ENCODE results near the gene ALS2CL. TPM values are rescaled to one million over a fixed set of nuclear protein-coding genes. Genes with fewer than 3 reads are reported as not detected.

ALS2CL gene
- total and polyA plus RNA-seq, 2 experiments from 2014 or later = 3.4 to 11.8 TPM

DNA sequence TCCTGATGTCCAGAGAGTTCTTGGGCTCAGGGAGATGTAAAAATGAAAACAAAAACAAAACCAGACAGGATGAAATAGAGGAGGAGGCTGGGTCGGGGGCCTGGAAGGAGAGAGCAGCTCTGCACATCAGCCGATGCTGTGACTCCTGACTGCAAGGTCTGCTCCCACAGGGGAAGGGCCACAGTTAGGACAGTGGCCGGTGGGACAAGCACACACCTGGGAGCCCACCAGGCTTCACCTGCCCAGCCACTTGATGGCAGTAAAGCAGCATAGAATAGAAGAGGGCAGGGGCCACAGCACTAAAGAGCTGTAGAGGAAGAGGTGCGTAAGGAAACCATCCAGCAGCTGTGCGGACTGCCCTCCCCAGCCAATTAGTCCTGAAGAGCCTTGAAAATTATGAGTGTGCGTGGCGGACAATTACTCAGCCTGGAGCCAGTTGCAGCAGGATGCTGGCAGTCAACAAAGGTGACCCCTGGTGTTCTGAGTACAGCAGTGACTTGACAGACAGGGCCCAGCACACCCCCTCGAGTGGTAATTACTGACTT lies 29.8 kb downstream of the ALS2CL start:
- ATAC-seq = peak; percentile 57
- no peak for TF ChIP-seq ZNF331 (CRISPR knock-in tag; IDR thresholded peaks at IDR 0.05; ENCODE audit: low read depth)
- TF ChIP-seq, protein P1, sequence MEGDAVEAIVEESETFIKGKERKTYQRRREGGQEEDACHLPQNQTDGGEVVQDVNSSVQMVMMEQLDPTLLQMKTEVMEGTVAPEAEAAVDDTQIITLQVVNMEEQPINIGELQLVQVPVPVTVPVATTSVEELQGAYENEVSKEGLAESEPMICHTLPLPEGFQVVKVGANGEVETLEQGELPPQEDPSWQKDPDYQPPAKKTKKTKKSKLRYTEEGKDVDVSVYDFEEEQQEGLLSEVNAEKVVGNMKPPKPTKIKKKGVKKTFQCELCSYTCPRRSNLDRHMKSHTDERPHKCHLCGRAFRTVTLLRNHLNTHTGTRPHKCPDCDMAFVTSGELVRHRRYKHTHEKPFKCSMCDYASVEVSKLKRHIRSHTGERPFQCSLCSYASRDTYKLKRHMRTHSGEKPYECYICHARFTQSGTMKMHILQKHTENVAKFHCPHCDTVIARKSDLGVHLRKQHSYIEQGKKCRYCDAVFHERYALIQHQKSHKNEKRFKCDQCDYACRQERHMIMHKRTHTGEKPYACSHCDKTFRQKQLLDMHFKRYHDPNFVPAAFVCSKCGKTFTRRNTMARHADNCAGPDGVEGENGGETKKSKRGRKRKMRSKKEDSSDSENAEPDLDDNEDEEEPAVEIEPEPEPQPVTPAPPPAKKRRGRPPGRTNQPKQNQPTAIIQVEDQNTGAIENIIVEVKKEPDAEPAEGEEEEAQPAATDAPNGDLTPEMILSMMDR (conservative IDR thresholded peaks at IDR 0.05; ENCODE audit: low read depth in 2 of 2) = peak; percentile 53 to 79
- TF ChIP-seq EZH2 (IDR thresholded peaks at IDR 0.05; ENCODE audit: low read depth, unreplicated experiment) = no peak
- no peak for TF ChIP-seq EZH2phosphoT487 (IDR thresholded peaks at IDR 0.05; ENCODE audit: unreplicated experiment)
- H3K4me1 ChIP-seq (ENCODE audit: insufficient read depth) = peaks cover 34% of the 10 kb centered on the region
- no peaks in the 10 kb centered on the region for H3K36me3 ChIP-seq (ENCODE audit: insufficient read depth)
- Mint-ChIP-seq H3K27ac (no peak overlapping the region), H3K4me1 (peaks cover 51% of the 10 kb centered on the region), H3K4me3 (no peak overlapping the region; the same call in 2 of the 3 replicates), H3K36me3 (ENCODE audit: low read depth) (no peaks in the 10 kb centered on the region), H3K9me3 (no peaks in the 10 kb centered on the region), H3K27me3 (ENCODE audit: insufficient read depth, low read depth, poor library complexity) (peaks cover 36% of the 10 kb centered on the region)
- H4K20me1 ChIP-seq (replicated peaks; ENCODE audit: insufficient read depth) = no peaks in the 10 kb centered on the region
- 0 out of 2 replicates have a peak, but pooled peaks cover 6% of the 10 kb centered on the region for H3F3A ChIP-seq (replicated peaks; ENCODE audit: low read depth)
- H3K9me2 ChIP-seq (ENCODE audit: insufficient read depth) = no peaks in the 10 kb centered on the region
- no peaks in the 10 kb centered on the region for H3K27me3 ChIP-seq (ENCODE audit: insufficient read depth)
- H3K4me2 ChIP-seq = no peak overlapping the region
- no peaks in the 10 kb centered on the region for H3K79me2 ChIP-seq (replicated peaks; ENCODE audit: insufficient read depth)
- peak; percentile 56 for DNase-seq (ENCODE audit: low spot score)
- H2AFZ ChIP-seq = no peak overlapping the region
- H3K27ac ChIP-seq (ENCODE audit: low read depth) = no peak overlapping the region
- H3K4me3 ChIP-seq = no peak overlapping the region

GRCh38 chr3:46662771-46663551 lies 30.5 kb downstream of the ALS2CL start:
- DNase-seq (ENCODE audit: low spot score) (no peak), ATAC-seq (no peak)
- Histone ChIP-seq H3K79me2 (replicated peaks; ENCODE audit: insufficient read depth) (no peaks in the 10 kb centered on the region), H3K27me3 (ENCODE audit: insufficient read depth) (no peaks in the 10 kb centered on the region), H3K4me3 (no peak overlapping the region), H3K27ac (ENCODE audit: low read depth) (no peak overlapping the region), H3K4me2 (no peak overlapping the region), H3F3A (replicated peaks; ENCODE audit: low read depth) (0 out of 2 replicates have a peak, but pooled peaks cover 6% of the 10 kb centered on the region), H3K9me2 (ENCODE audit: insufficient read depth) (no peaks in the 10 kb centered on the region), H2AFZ (peak overlapping the region; percentile 32; the same call in 1 of the 2 replicates), H3K36me3 (ENCODE audit: insufficient read depth) (no peaks in the 10 kb centered on the region), H4K20me1 (replicated peaks; ENCODE audit: insufficient read depth) (no peaks in the 10 kb centered on the region), H3K4me1 (ENCODE audit: insufficient read depth) (peaks cover 34% of the 10 kb centered on the region)
- peaks cover 51% of the 10 kb centered on the region for H3K4me1 Mint-ChIP-seq
- H3K4me3 Mint-ChIP-seq = no peak overlapping the region; the same call in 2 of the 3 replicates
- no peaks in the 10 kb centered on the region; the same call in 2 of the 3 replicates for H3K9me3 Mint-ChIP-seq
- no peaks in the 10 kb centered on the region for H3K36me3 Mint-ChIP-seq (ENCODE audit: low read depth)
- peaks cover 36% of the 10 kb centered on the region for H3K27me3 Mint-ChIP-seq (ENCODE audit: insufficient read depth, low read depth, poor library complexity)
- no peak overlapping the region for H3K27ac Mint-ChIP-seq
- no peak for TF ChIP-seq JUNB (IDR thresholded peaks at IDR 0.05; ENCODE audit: unreplicated experiment)
- no peak for TF ChIP-seq POLR2AphosphoS5 (IDR thresholded peaks at IDR 0.05; ENCODE audit: low read depth)
- TF ChIP-seq, protein P2, sequence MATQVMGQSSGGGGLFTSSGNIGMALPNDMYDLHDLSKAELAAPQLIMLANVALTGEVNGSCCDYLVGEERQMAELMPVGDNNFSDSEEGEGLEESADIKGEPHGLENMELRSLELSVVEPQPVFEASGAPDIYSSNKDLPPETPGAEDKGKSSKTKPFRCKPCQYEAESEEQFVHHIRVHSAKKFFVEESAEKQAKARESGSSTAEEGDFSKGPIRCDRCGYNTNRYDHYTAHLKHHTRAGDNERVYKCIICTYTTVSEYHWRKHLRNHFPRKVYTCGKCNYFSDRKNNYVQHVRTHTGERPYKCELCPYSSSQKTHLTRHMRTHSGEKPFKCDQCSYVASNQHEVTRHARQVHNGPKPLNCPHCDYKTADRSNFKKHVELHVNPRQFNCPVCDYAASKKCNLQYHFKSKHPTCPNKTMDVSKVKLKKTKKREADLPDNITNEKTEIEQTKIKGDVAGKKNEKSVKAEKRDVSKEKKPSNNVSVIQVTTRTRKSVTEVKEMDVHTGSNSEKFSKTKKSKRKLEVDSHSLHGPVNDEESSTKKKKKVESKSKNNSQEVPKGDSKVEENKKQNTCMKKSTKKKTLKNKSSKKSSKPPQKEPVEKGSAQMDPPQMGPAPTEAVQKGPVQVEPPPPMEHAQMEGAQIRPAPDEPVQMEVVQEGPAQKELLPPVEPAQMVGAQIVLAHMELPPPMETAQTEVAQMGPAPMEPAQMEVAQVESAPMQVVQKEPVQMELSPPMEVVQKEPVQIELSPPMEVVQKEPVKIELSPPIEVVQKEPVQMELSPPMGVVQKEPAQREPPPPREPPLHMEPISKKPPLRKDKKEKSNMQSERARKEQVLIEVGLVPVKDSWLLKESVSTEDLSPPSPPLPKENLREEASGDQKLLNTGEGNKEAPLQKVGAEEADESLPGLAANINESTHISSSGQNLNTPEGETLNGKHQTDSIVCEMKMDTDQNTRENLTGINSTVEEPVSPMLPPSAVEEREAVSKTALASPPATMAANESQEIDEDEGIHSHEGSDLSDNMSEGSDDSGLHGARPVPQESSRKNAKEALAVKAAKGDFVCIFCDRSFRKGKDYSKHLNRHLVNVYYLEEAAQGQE (IDR thresholded peaks at IDR 0.05; ENCODE audit: unreplicated experiment) = no peak
- no peak for TF ChIP-seq NANOG (IDR thresholded peaks at IDR 0.05; ENCODE audit: borderline replicate concordance)
- TF ChIP-seq ZNF331 (CRISPR knock-in tag; IDR thresholded peaks at IDR 0.05; ENCODE audit: low read depth) = no peak
- TF ChIP-seq EZH2phosphoT487 (IDR thresholded peaks at IDR 0.05; ENCODE audit: unreplicated experiment) = no peak
- TF ChIP-seq EZH2 (IDR thresholded peaks at IDR 0.05; ENCODE audit: low read depth, unreplicated experiment) = no peak
- TF ChIP-seq, protein P1 (conservative IDR thresholded peaks at IDR 0.05; ENCODE audit: low read depth in 2 of 2) = no peak
- no peak for TF ChIP-seq ZNF114 (CRISPR knock-in tag; IDR thresholded peaks at IDR 0.05)

Measured in GM23338 (cell line).